Measurements from ENCODE around the gene PLEKHG1.

Gene PLEKHG1

GRCh38 chr6:150634964-150635292 is 35.2 kb downstream of the PLEKHG1 start:
- Histone ChIP-seq H3K9me3 (ENCODE audit: control insufficient read depth in 5 of 5, low read length in 5 of 5) (no peaks in the 10 kb centered on the region), H3K9ac (ENCODE audit: low read length in 5 of 5) (no peak overlapping the region), H3K27ac (ENCODE audit: low read depth, low read length) (no peak overlapping the region), H3K4me1 (ENCODE audit: control insufficient read depth in 5 of 5, insufficient read depth in 5 of 5, low read length in 5 of 5) (peaks cover 0 to 18% (median 16%) of the 10 kb centered on the region in 5 donors), H3K36me3 (ENCODE audit: control insufficient read depth in 5 of 5, insufficient read depth in 5 of 5, low read length in 5 of 5) (no peaks in the 10 kb centered on the region), H3K27me3 (ENCODE audit: control insufficient read depth in 5 of 5, insufficient read depth in 4 of 5, low read length in 5 of 5) (no peaks in the 10 kb centered on the region), H3K4me3 (ENCODE audit: low read depth in 1 of 5, low read length in 5 of 5) (no peak overlapping the region)

GRCh38 chr6:150635906-150636514 is 36.3 kb downstream of the PLEKHG1 start:
- Histone ChIP-seq H3K27ac (ENCODE audit: low read depth, low read length) (no peak overlapping the region), H3K9me3 (ENCODE audit: control insufficient read depth in 5 of 5, low read length in 5 of 5) (no peaks in the 10 kb centered on the region), H3K4me1 (ENCODE audit: control insufficient read depth in 5 of 5, insufficient read depth in 5 of 5, low read length in 5 of 5) (peaks cover 0 to 19% (median 13%) of the 10 kb centered on the region in 5 donors), H3K4me3 (ENCODE audit: low read depth in 1 of 5, low read length in 5 of 5) (no peak overlapping the region), H3K36me3 (ENCODE audit: control insufficient read depth in 5 of 5, insufficient read depth in 5 of 5, low read length in 5 of 5) (no peaks in the 10 kb centered on the region), H3K27me3 (ENCODE audit: control insufficient read depth in 5 of 5, insufficient read depth in 4 of 5, low read length in 5 of 5) (no peaks in the 10 kb centered on the region), H3K9ac (ENCODE audit: low read length in 5 of 5) (no peak overlapping the region)

- Histone ChIP-seq H3K27ac (ENCODE audit: low read depth, low read length) (no peak overlapping the region), H3K4me3 (ENCODE audit: low read depth in 1 of 5, low read length in 5 of 5) (no peak overlapping the region), H3K27me3 (ENCODE audit: control insufficient read depth in 5 of 5, insufficient read depth in 4 of 5, low read length in 5 of 5) (no peaks in the 10 kb centered on the region), H3K9ac (ENCODE audit: low read length in 5 of 5) (no peak overlapping the region), H3K9me3 (ENCODE audit: control insufficient read depth in 5 of 5, low read length in 5 of 5) (no peaks in the 10 kb centered on the region), H3K4me1 (ENCODE audit: control insufficient read depth in 5 of 5, insufficient read depth in 5 of 5, low read length in 5 of 5) (peaks cover 0 to 19% (median 12%) of the 10 kb centered on the region in 5 donors), H3K36me3 (ENCODE audit: control insufficient read depth in 5 of 5, insufficient read depth in 5 of 5, low read length in 5 of 5) (no peaks in the 10 kb centered on the region)
Measured at GRCh38 chr6:150636808-150637207, 37.1 kb downstream of the PLEKHG1 start.

GRCh38 chr6:150637266-150637665 is 37.6 kb downstream of the PLEKHG1 start:
- no peaks in the 10 kb centered on the region for H3K27me3 ChIP-seq (ENCODE audit: control insufficient read depth in 5 of 5, insufficient read depth in 4 of 5, low read length in 5 of 5)
- H3K9me3 ChIP-seq (ENCODE audit: control insufficient read depth in 5 of 5, low read length in 5 of 5), result no peaks in the 10 kb centered on the region
- no peak overlapping the region for H3K27ac ChIP-seq (ENCODE audit: low read depth, low read length)
- no peaks in the 10 kb centered on the region for H3K36me3 ChIP-seq (ENCODE audit: control insufficient read depth in 5 of 5, insufficient read depth in 5 of 5, low read length in 5 of 5)
- no peak overlapping the region for H3K9ac ChIP-seq (ENCODE audit: low read length in 5 of 5)
- H3K4me1 ChIP-seq (ENCODE audit: control insufficient read depth in 5 of 5, insufficient read depth in 5 of 5, low read length in 5 of 5), result peaks cover 0 to 15% (median 10%) of the 10 kb centered on the region in 5 donors
- H3K4me3 ChIP-seq (ENCODE audit: low read depth in 1 of 5, low read length in 5 of 5), result no peak overlapping the region

- no peak overlapping the region for H3K9ac ChIP-seq (ENCODE audit: low read length in 5 of 5)
- H3K27ac ChIP-seq (ENCODE audit: low read depth, low read length), result no peak overlapping the region
- no peaks in the 10 kb centered on the region for H3K27me3 ChIP-seq (ENCODE audit: control insufficient read depth in 5 of 5, insufficient read depth in 4 of 5, low read length in 5 of 5)
- no peaks in the 10 kb centered on the region for H3K36me3 ChIP-seq (ENCODE audit: control insufficient read depth in 5 of 5, insufficient read depth in 5 of 5, low read length in 5 of 5)
- no peaks in the 10 kb centered on the region for H3K9me3 ChIP-seq (ENCODE audit: control insufficient read depth in 5 of 5, low read length in 5 of 5)
- H3K4me1 ChIP-seq (ENCODE audit: control insufficient read depth in 5 of 5, insufficient read depth in 5 of 5, low read length in 5 of 5), result peaks cover 3 to 14% (median 12%) of the 10 kb centered on the region in 5 donors
- no peak overlapping the region for H3K4me3 ChIP-seq (ENCODE audit: low read depth in 1 of 5, low read length in 5 of 5)
Measured at GRCh38 chr6:150638267-150638666, 38.6 kb downstream of the PLEKHG1 start.

GRCh38 chr6:150638765-150639164 is 39.1 kb downstream of the PLEKHG1 start:
- Histone ChIP-seq H3K9me3 (ENCODE audit: control insufficient read depth in 5 of 5, low read length in 5 of 5) (no peaks in the 10 kb centered on the region), H3K4me1 (ENCODE audit: control insufficient read depth in 5 of 5, insufficient read depth in 5 of 5, low read length in 5 of 5) (peaks cover 3 to 14% (median 12%) of the 10 kb centered on the region in 5 donors), H3K27ac (ENCODE audit: low read depth, low read length) (no peak overlapping the region), H3K27me3 (ENCODE audit: control insufficient read depth in 5 of 5, insufficient read depth in 4 of 5, low read length in 5 of 5) (no peaks in the 10 kb centered on the region), H3K36me3 (ENCODE audit: control insufficient read depth in 5 of 5, insufficient read depth in 5 of 5, low read length in 5 of 5) (no peaks in the 10 kb centered on the region), H3K9ac (ENCODE audit: low read length in 5 of 5) (no peak overlapping the region), H3K4me3 (ENCODE audit: low read depth in 1 of 5, low read length in 5 of 5) (no peak overlapping the region)

- H3K4me3 ChIP-seq (ENCODE audit: low read depth in 1 of 5, low read length in 5 of 5), result no peak overlapping the region
Measured at GRCh38 chr6:150639823-150640331, 40.2 kb downstream of the PLEKHG1 start.

GRCh38 chr6:150640556-150641209 is 41.0 kb downstream of the PLEKHG1 start:
- no peak overlapping the region for H3K27ac ChIP-seq (ENCODE audit: low read depth, low read length)
- H3K4me3 ChIP-seq (ENCODE audit: low read depth in 1 of 5, low read length in 5 of 5), result no peak overlapping the region
- no peak overlapping the region for H3K9ac ChIP-seq (ENCODE audit: low read length in 5 of 5)
- H3K9me3 ChIP-seq (ENCODE audit: control insufficient read depth in 5 of 5, low read length in 5 of 5), result no peaks in the 10 kb centered on the region
- no peaks in the 10 kb centered on the region for H3K36me3 ChIP-seq (ENCODE audit: control insufficient read depth in 5 of 5, insufficient read depth in 5 of 5, low read length in 5 of 5)
- H3K4me1 ChIP-seq (ENCODE audit: control insufficient read depth in 5 of 5, insufficient read depth in 5 of 5, low read length in 5 of 5), result peaks cover 3 to 14% (median 12%) of the 10 kb centered on the region in 5 donors
- H3K27me3 ChIP-seq (ENCODE audit: control insufficient read depth in 5 of 5, insufficient read depth in 4 of 5, low read length in 5 of 5), result no peaks in the 10 kb centered on the region

More at GRCh38 chr6:150639823-150640331, 40.2 kb downstream of the PLEKHG1 start:
- Histone ChIP-seq H3K9ac (ENCODE audit: low read length in 5 of 5) (no peak overlapping the region), H3K27ac (ENCODE audit: low read depth, low read length) (no peak overlapping the region), H3K9me3 (ENCODE audit: control insufficient read depth in 5 of 5, low read length in 5 of 5) (no peaks in the 10 kb centered on the region), H3K36me3 (ENCODE audit: control insufficient read depth in 5 of 5, insufficient read depth in 5 of 5, low read length in 5 of 5) (no peaks in the 10 kb centered on the region), H3K4me1 (ENCODE audit: control insufficient read depth in 5 of 5, insufficient read depth in 5 of 5, low read length in 5 of 5) (peaks cover 3 to 14% (median 12%) of the 10 kb centered on the region in 5 donors), H3K27me3 (ENCODE audit: control insufficient read depth in 5 of 5, insufficient read depth in 4 of 5, low read length in 5 of 5) (no peaks in the 10 kb centered on the region)

- Histone ChIP-seq H3K9me3 (ENCODE audit: control insufficient read depth in 5 of 5, low read length in 5 of 5) (no peaks in the 10 kb centered on the region), H3K4me1 (ENCODE audit: control insufficient read depth in 5 of 5, insufficient read depth in 5 of 5, low read length in 5 of 5) (peaks cover 3 to 14% (median 12%) of the 10 kb centered on the region in 5 donors), H3K9ac (ENCODE audit: low read length in 5 of 5) (peak overlapping the region in 4 of 5 donors; percentile 6 to 65 (median 52)), H3K4me3 (ENCODE audit: low read depth in 1 of 5, low read length in 5 of 5) (peak overlapping the region; percentile 13 to 60 (median 45)), H3K36me3 (ENCODE audit: control insufficient read depth in 5 of 5, insufficient read depth in 5 of 5, low read length in 5 of 5) (no peaks in the 10 kb centered on the region), H3K27me3 (ENCODE audit: control insufficient read depth in 5 of 5, insufficient read depth in 4 of 5, low read length in 5 of 5) (no peaks in the 10 kb centered on the region), H3K27ac (ENCODE audit: low read depth, low read length) (peak overlapping the region; percentile 47)
Measured at GRCh38 chr6:150641398-150642139, 41.9 kb downstream of the PLEKHG1 start.

GRCh38 chr6:150646228-150646627 is 46.5 kb downstream of the PLEKHG1 start:
- H3K36me3 ChIP-seq (ENCODE audit: control insufficient read depth in 5 of 5, insufficient read depth in 5 of 5, low read length in 5 of 5), result no peaks in the 10 kb centered on the region
- no peak overlapping the region for H3K27ac ChIP-seq (ENCODE audit: low read depth, low read length)
- H3K27me3 ChIP-seq (ENCODE audit: control insufficient read depth in 5 of 5, insufficient read depth in 4 of 5, low read length in 5 of 5), result no peaks in the 10 kb centered on the region
- no peaks in the 10 kb centered on the region for H3K9me3 ChIP-seq (ENCODE audit: control insufficient read depth in 5 of 5, low read length in 5 of 5)
- peaks cover 3 to 13% (median 9%) of the 10 kb centered on the region in 5 donors for H3K4me1 ChIP-seq (ENCODE audit: control insufficient read depth in 5 of 5, insufficient read depth in 5 of 5, low read length in 5 of 5)
- H3K9ac ChIP-seq (ENCODE audit: low read length in 5 of 5), result no peak overlapping the region
- H3K4me3 ChIP-seq (ENCODE audit: low read depth in 1 of 5, low read length in 5 of 5), result no peak overlapping the region
